ENCODE measurements around the gene TRAPPC10.
"Not testable (repeated sequence)": the region's sequence is repeated elsewhere in the genome, so short reads cannot be mapped to it uniquely, and the experiment has no call there.

DNA sequence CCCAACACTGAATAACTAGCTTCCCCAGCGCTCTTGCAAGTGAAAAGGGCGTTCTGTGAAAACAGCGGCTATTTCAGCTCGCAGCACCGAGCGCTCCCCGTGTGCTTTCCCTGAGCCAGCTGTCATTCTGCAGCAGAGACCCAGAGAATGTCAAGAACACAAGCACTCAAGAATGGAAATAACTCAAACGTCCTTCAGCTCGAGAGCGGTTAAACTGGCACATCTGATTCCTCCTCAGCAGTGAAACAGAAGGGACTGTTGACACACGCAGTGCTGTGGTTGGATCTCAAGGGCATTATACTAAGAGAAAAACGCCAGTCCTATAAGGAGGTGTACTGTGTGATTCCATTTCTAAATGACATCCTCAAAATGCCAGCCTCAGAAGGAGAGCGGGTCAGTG is 86.9 kb downstream of the TRAPPC10 start:
- TF ChIP-seq POLR2AphosphoS5 (IDR thresholded peaks at IDR 0.05; ENCODE audit: borderline replicate concordance, low read depth, low read length); EZH2 (IDR thresholded peaks at IDR 0.05); FOXP2 (optimal IDR thresholded peaks at IDR 0.05; ENCODE audit: control extremely low read depth, extremely low read length, insufficient read depth): not testable (repeated sequence)
